ENCODE data around the gene CAMK2A. TPM values are rescaled to one million over a fixed set of nuclear protein-coding genes. Genes with fewer than 3 reads are reported as not detected.
"Not testable (repeated sequence)": the region's sequence is repeated elsewhere in the genome, so short reads cannot be mapped to it uniquely, and the experiment has no call there.

The CAMK2A gene
- total RNA-seq, 1 experiment from 2014 or later = 2.1 TPM

- no peak for DNase-seq (ENCODE audit: low read depth)
Measured at GRCh38 chr5:150236981-150237754, 52.4 kb downstream of the CAMK2A start.

GRCh38 chr5:150236313-150236712 lies 53.3 kb downstream of the CAMK2A start:
- no peak for DNase-seq (ENCODE audit: low read depth)

- no peak for DNase-seq (ENCODE audit: low read depth)
Measured at GRCh38 chr5:150235500-150235854, 54.1 kb downstream of the CAMK2A start.

GRCh38 chr5:150234576-150235499 lies 54.7 kb downstream of the CAMK2A start:
- DNase-seq (ENCODE audit: low read depth) = peak; percentile 21

- DNase-seq (ENCODE audit: low read depth) = not testable (repeated sequence)
Measured at GRCh38 chr5:150233706-150234105, 55.9 kb downstream of the CAMK2A start.

- DNase-seq (ENCODE audit: low read depth) = no peak
Measured at GRCh38 chr5:150230842-150231241, 58.7 kb downstream of the CAMK2A start.

GRCh38 chr5:150229571-150229970 lies 60.0 kb downstream of the CAMK2A start:
- DNase-seq (ENCODE audit: low read depth) = no peak

- DNase-seq (ENCODE audit: low read depth) = peak; percentile 39
Measured at GRCh38 chr5:150227606-150228273, 61.8 kb downstream of the CAMK2A start.

GRCh38 chr5:150227036-150227435 lies 62.5 kb downstream of the CAMK2A start:
- no peak for DNase-seq (ENCODE audit: low read depth)

GRCh38 chr5:150224483-150225027 lies 65.0 kb downstream of the CAMK2A start:
- peak; percentile 14 for DNase-seq (ENCODE audit: low read depth)

- no peak for DNase-seq (ENCODE audit: low read depth)
Measured at GRCh38 chr5:150223474-150223873, 66.1 kb downstream of the CAMK2A start.

GRCh38 chr5:150222906-150223305 lies 66.7 kb downstream of the CAMK2A start:
- DNase-seq (ENCODE audit: low read depth) = no peak

GRCh38 chr5:150221471-150221870 lies 68.1 kb downstream of the CAMK2A start:
- no peak for DNase-seq (ENCODE audit: low read depth)

- no peak for DNase-seq (ENCODE audit: low read depth)
Measured at GRCh38 chr5:150219861-150220260, 69.7 kb downstream of the CAMK2A start.

GRCh38 chr5:150219142-150219541 lies 70.4 kb downstream of the CAMK2A start:
- peak; percentile 14 for DNase-seq (ENCODE audit: low read depth)

GRCh38 chr5:150218693-150219035 lies 70.9 kb downstream of the CAMK2A start:
- no peak for DNase-seq (ENCODE audit: low read depth)

- peak; percentile 72 for DNase-seq (ENCODE audit: low read depth)
Measured at GRCh38 chr5:150217873-150218692, 71.5 kb downstream of the CAMK2A start.

- no peak for DNase-seq (ENCODE audit: low read depth)
Measured at GRCh38 chr5:150217038-150217437, 72.5 kb downstream of the CAMK2A start.

GRCh38 chr5:150215979-150216944 lies 73.3 kb downstream of the CAMK2A start:
- DNase-seq (ENCODE audit: low read depth) = no peak

GRCh38 chr5:150214289-150214688 lies 75.3 kb downstream of the CAMK2A start:
- DNase-seq (ENCODE audit: low read depth) = no peak
